HG02885 (cell line): ENCODE results near the gene STYXL2.

Source experiments
- ATAC-seq: cut with Tn5 transposase; IDR thresholded peaks from one replicate; pipeline ENCODE4 v1.9.1; 2021; ENCODE audit warnings: mild to moderate bottlenecking; ENCODE audit not compliant: unreplicated experiment, poor library complexity

The STYXL2 gene

DNA sequence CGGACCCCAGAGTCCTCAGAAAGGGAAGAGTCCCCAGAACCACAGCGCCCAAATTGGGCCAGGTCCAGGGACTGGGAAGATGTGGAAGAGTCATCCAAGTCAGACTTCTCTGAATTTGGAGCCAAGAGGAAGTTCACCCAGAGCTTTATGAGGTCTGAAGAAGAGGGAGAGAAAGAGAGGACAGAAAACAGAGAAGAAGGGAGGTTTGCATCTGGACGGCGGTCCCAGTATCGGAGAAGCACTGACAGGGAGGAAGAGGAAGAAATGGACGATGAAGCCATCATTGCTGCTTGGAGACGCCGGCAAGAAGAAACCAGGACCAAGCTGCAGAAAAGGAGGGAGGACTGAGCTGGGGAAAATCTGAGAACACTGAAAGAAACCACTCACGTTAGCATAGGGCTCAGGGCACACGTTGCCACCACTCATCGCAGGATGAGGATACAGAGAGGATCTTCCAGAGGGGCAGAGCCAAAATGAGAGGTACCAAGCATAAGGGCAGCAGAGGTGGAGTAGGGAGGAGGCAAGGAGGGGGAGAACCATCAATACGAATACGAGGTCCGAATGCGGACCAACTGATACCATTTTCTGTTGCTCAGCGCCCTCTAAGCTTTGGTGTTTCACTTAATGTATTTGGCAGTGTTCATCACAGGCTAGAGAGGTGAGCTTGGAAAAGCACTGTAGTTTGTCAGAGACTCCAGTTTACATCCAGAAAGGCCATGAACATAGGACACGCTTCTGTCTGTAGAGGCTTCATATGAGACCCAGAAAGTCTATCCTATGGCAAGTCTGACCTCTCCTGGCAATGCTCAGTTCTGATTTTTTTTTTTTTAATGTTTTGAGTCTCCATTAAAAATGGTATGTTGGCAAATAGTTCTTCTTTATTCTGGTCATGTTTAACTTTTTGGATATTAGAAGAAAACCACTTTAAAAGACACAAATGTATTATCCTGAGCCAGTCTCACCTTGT, 34.7 kb downstream of the STYXL2 start:
- no peak for ATAC-seq

DNA sequence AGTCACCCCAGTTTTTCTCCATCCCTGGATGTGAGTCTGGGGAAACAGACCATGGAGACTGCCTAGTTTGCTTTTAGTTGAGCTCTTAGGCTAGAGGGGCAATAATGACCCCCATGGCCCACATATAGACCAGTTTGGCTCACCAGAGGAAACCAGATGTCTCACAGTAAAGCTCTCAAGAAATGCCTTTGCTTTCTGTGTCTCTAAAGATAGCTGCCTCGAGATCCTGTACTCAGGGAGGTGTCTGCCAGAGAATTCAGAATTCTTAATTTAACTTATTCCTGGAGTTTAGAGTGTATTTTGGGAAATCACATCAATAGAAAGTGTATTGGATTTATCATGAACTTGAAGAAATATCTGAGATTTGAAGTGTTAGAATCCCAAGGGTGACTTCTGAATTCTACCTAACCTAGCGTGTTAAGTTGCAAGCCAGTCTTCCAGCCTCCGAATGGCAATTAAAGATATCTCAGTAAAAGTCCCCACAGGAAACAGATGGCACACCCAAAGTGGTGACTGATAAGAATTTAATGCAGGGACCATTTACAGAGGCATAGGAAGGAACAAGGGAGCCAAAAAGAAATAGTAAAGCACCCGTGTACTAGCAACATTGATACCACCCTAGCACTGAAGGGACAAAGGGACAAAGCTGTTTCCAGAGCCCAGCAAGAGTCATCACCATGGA, 37.1 kb downstream of the STYXL2 start:
- no peak for ATAC-seq

- ATAC-seq = no peak
These were observed 38.6 kb downstream of the STYXL2 start for GRCh38 chr1:167132301-167133010.

GRCh38 chr1:167135281-167135840, 41.5 kb downstream of the STYXL2 start:
- ATAC-seq = no peak

- no peak for ATAC-seq
These were observed 42.3 kb downstream of the STYXL2 start for GRCh38 chr1:167136191-167136614.

- no peak for ATAC-seq
These were observed 42.9 kb downstream of the STYXL2 start for GRCh38 chr1:167136806-167137205.

- no peak for ATAC-seq
These were observed 43.5 kb downstream of the STYXL2 start for GRCh38 chr1:167137332-167137781.

DNA sequence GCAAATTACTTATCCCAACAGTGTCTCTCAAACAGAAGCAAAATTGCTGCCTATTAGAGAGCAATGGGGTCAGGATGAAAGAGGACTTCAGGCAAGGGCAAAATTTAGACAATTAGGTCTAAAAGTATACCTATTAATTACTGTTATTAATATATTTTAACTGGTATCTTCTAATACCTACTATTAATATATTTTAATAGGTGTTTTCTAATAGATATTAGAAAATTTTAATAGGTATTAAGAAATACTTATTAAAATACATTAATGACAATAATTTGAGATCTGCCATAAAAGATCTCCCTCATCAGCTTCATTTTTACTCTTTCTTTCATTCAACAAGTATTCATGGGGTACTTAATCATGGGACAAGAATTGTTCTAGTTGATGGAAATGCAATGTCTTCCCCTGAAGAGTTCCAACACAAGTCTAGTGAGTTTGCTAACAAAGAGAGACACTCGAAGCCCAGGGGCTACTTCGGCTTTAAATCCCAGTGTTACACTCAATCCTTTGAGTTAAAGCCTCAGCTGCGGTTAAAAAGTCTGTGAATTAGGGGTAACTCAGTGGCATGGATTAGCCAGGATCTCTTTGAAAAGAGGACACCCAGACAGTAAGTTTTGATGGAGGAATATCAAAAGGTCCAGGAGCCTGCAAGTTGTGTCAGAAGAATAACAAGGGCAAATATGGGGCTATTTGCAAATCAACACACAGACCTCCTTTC, 44.1 kb downstream of the STYXL2 start:
- no peak for ATAC-seq

GRCh38 chr1:167138703-167139102, 44.8 kb downstream of the STYXL2 start:
- ATAC-seq = no peak

GRCh38 chr1:167141963-167142362, 48.1 kb downstream of the STYXL2 start:
- no peak for ATAC-seq
